ENCODE data around the gene SLC6A6.

GRCh38 chr3:14456794-14457193 is 54.4 kb downstream of the SLC6A6 start:
- no peak for TF ChIP-seq CTCF (IDR thresholded peaks at IDR 0.05; ENCODE audit: low read length)
- TF ChIP-seq EZH2 (IDR thresholded peaks at IDR 0.05; ENCODE audit: borderline replicate concordance, low read length) = no peak

Data from OCI-LY1 (cell line).